HepG2 (cell line): ENCODE measurements around the gene KANSL3.

Source experiments
- FOXO4 ChIP-seq: sonication (generic); formaldehyde crosslinking; conservative IDR thresholded peaks from 2 replicates; pipeline ENCODE4 v1.8.1; 2023; ENCODE audit warnings: missing genetic modification reagents
- ZNF431 ChIP-seq: sonication (generic); formaldehyde crosslinking; IDR thresholded peaks from 2 replicates; pipeline ENCODE4 v1.9.0; 2022; ENCODE audit warnings: missing genetic modification reagents, low read depth, mild to moderate bottlenecking, borderline replicate concordance

- TF ChIP-seq ZNF431 (no peak), FOXO4 (CRISPR knock-in tag) (no peak)
Measured at GRCh38 chr2:96664366-96664925, 26.3 kb upstream of the KANSL3 start.
